ENCODE results near the gene GFRA1.

DNA sequence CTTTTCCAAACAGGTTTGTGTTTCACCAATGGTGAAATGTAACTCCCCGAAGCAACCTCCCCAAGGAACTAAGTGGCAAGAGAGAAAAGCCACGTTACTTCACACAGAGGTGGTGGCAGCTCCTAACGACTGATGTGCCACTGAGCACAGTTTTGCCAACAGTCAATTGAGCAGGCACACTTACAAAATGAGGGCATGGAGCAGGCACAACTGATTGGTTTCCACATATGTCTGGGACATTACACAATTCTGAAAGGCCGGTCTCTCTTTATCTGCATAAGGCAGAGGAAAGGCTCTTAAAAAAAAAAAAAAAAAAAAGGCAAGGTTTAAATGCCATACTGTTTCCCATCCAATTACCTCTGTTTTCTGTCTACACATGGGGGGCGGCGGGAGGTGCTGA, 86.7 kb downstream of the GFRA1 start:
- TF ChIP-seq, protein P1, sequence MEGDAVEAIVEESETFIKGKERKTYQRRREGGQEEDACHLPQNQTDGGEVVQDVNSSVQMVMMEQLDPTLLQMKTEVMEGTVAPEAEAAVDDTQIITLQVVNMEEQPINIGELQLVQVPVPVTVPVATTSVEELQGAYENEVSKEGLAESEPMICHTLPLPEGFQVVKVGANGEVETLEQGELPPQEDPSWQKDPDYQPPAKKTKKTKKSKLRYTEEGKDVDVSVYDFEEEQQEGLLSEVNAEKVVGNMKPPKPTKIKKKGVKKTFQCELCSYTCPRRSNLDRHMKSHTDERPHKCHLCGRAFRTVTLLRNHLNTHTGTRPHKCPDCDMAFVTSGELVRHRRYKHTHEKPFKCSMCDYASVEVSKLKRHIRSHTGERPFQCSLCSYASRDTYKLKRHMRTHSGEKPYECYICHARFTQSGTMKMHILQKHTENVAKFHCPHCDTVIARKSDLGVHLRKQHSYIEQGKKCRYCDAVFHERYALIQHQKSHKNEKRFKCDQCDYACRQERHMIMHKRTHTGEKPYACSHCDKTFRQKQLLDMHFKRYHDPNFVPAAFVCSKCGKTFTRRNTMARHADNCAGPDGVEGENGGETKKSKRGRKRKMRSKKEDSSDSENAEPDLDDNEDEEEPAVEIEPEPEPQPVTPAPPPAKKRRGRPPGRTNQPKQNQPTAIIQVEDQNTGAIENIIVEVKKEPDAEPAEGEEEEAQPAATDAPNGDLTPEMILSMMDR (optimal IDR thresholded peaks at IDR 0.05 in 1 of 3, IDR thresholded peaks at IDR 0.05 in 1 of 3, conservative IDR thresholded peaks at IDR 0.05 in 1 of 3; ENCODE audit: extremely low read depth in 1 of 3, insufficient read depth in 2 of 3, low read length in 3 of 3) = no peak
- no peak for TF ChIP-seq EZH2 (IDR thresholded peaks at IDR 0.05; ENCODE audit: low read length)
